HG03159 (cell line): Measurements from ENCODE around the gene TPRA1.

Experiments used
- ATAC-seq: cut with Tn5 transposase; IDR thresholded peaks from one replicate; pipeline ENCODE4 v1.9.1; 2021; ENCODE audit warnings: mild to moderate bottlenecking, moderate library complexity; ENCODE audit not compliant: unreplicated experiment

TPRA1 gene

DNA sequence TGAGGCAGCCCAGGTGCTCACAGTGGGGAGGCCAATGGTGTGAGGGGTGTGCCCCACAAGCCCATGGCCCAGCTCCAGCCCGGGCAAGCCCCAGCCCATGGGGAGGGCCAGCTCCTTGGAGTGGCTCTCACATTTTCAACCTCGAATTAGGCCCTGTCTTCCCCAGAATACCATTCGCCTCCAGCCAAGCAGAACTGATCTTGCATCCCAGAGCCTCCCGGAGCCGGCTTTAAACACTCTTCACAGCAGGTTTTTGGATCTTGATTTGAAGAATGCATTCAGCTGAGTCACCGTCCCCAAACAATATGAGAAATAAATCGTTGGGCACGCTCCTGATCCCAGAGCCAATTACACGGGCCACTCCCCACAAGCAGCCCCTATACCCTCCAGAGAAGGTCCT lies 23.7 kb downstream of the TPRA1 start:
- ATAC-seq: no peak

- no peak for ATAC-seq
Observed at GRCh38 chr3:127565711-127566110, 24.8 kb downstream of the TPRA1 start.

- no peak for ATAC-seq
Observed at GRCh38 chr3:127560051-127560787, 30.3 kb downstream of the TPRA1 start.

DNA sequence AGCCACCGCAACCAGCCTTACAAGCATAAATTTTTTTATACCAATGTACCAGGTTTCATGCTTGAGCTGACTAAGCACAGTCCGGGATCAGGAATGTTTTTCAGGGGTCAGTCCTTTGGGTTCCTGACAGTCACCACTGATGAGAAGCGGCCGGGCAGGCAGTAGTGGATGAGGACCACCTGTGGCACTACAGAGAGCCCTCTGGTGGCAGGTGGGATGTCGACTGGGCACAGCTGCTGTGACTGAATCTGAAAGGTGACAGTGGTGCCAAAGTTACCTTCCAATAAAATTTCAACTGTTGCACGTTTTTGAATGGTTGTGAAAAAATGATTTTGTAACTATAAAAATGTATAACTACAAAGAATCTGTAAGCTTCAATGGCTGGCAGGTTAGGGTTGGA lies 34.0 kb downstream of the TPRA1 start:
- ATAC-seq: no peak

GRCh38 chr3:127555108-127555507 lies 35.4 kb downstream of the TPRA1 start:
- no peak for ATAC-seq

DNA sequence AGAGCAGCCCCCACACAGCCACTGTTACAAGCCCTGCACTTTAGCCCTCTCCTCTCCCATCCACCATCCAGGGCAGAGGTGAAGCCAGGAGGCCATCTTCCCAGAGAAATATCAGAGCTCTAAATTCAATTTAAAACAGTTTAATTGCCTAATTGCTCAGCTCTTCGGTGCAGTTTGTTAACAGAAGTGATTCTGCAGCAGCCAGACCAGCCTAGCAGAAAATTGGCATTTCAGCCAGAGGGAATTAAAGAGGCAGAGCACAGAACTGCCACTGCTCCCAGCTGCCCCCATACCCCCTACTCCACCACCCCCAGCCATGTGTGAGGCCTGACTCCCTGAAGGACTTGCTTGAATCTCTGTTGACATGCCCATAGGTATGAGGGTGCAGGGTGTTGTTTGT lies 38.5 kb downstream of the TPRA1 start:
- ATAC-seq: no peak

GRCh38 chr3:127551178-127551577 lies 39.4 kb downstream of the TPRA1 start:
- no peak for ATAC-seq

GRCh38 chr3:127550468-127551157 lies 39.9 kb downstream of the TPRA1 start:
- ATAC-seq: no peak

DNA sequence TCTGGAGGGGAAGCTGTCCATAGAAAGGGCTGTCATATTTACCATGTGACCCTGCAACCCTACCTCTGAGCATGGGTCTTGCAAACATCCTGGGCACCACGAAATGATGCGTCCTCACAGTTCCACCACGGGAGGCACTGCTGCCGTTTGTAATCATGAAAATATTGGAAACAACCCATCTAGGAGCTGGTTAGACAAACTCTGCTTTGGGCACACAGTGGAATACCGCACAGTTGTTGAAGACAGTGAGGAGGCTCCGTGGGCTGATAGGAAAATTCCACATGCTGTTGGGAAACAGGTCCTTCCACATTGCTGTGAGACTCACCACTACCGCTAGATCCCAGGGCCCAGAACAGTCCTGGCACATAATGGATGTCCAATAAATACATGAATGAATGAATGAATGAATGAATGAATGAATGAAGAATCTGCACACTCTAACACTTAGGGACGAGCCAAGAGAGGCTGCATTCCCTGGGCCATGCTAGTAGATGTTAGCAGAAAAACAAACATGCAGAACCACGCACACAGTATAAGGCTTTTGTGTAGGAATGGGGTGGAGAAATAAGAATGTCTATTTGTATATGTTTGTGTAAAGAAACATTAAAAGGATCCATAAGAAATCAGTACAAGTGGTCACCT lies 40.6 kb downstream of the TPRA1 start:
- no peak for ATAC-seq

DNA sequence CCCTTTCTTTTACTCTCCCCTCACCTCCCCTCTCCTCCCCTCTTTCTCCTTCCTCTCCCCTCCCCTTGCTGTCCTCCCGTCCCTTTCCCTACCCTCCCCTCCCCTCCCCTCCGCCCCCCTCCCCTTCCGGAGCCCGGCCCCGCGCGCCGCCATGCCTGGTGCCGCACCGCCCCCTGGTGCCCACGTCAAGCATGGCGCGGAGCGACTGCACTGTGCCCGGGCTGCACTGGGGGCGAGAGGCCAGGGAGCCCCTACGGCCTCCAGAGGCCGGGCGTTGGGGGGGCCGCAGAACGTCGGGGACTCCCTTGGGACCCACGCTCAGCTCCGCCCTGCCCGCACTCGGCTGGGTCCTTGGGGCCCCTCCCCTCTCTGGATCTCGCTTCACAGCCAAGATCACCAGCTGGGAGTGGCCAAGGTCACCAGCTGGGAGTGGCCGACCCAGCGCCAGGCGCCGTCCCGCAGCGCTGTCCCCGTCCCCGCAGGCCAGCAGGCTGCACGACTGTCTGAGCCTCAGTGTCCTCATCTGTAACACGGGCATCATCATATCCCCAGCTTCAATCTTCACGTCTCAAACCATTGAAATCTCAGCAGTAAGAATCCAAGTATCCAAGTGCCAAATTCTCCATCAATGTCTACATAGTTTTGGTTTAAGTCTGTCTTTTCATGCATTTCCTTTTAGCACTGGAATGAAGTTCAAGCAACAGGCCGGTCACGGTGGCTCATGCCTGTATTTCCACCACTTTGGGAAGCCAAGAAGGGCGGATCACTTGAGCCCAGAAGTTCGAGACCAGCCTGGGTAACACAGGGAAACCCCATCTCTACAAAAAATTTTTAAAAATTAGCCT lies 42.5 kb downstream of the TPRA1 start:
- ATAC-seq: peak; percentile 76

DNA sequence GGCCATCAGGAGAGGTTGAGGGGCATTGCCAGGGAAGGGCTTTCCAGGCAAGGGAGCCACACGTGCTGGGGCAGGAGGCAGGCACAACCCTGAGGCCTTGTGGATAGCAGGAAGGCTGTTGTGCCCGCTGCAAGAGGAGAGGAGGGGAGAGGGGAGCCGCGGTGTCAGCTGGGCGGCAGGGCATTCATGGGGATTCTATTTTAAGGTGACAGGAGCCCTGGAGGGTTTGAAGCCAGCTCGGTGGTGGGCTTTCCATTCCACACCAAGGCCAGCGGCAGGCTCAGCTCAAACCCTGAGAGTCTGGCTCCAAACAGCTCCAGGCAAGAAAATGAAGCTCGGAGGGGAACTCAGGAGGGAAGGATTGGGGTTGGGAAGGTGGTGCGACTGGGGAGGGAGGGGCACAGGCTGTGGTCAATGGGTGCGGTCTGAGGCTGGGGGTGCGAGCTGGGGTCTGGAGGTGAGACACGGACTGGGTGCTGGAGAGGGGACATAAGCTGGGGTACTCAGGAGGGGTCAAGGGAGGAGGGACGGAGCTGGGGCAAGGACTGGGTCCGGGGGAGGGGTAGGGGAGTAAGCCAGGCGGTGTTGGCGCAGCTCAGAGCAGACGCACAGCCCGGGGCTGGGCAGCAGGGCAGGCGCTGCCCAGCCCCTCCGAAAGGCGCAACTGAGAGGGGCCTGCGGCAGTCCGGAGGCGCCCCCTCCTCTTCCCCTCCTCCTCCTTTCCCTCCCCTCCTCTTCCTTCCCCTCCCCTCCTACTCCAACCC lies 43.4 kb downstream of the TPRA1 start:
- no peak for ATAC-seq

- no peak for ATAC-seq
Observed at GRCh38 chr3:127546554-127546953, 44.0 kb downstream of the TPRA1 start.

DNA sequence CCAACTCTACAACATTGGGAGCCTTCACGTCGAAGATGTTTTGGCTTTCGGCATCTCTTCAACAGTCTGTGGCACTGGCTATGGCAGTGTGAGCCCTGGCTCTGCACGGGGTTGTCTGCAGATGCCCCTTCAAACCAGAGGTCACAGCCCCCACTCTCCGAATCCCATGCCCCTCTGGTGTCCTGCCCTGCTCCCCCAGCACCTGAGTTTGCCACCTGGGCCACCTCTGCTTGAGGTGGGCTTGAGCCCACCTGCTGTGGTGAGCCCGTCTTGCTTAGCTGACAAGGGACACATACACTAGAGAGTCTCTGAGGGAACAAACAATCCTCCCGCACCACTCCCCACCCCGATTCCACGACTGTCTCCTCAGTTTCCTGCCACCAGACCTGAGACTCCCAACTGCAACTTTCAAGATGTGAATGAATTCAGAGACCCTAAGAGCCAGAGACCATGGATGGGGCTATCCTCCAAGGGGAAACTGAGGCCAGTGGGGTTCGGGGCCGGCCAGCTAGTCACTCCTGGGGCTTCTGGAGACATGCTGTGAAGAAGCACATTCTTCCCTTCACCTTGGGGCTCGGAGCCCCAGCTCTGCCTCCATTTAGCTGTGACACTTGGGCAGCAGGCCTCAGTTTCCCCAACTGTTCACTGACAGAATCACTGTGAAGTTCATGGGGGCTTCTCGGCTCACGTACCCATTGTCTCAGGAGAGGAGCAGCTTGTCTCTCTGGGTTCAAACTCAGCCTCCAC lies 44.6 kb downstream of the TPRA1 start:
- no peak for ATAC-seq

- no peak for ATAC-seq
Observed at GRCh38 chr3:127545216-127545615, 45.3 kb downstream of the TPRA1 start.

DNA sequence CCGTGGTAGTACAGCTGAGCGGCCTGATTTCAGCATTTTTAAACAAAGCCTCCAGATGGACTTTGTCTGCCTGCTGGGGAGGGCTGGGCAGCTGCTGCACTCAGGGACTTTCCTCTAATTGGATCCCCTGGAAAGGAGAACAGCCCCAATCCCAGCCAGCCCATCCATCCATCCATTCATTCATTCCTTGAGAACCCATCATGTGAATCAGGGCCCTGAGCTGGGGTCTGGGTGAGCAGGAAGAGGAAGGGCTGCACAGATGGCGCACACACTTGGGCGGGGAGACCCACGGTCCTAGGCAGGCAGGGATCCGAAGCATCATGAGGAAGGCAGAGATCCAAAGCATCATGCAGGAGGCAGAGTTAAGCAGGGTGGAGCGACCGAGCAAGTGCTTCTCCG lies 45.7 kb downstream of the TPRA1 start:
- no peak for ATAC-seq

DNA sequence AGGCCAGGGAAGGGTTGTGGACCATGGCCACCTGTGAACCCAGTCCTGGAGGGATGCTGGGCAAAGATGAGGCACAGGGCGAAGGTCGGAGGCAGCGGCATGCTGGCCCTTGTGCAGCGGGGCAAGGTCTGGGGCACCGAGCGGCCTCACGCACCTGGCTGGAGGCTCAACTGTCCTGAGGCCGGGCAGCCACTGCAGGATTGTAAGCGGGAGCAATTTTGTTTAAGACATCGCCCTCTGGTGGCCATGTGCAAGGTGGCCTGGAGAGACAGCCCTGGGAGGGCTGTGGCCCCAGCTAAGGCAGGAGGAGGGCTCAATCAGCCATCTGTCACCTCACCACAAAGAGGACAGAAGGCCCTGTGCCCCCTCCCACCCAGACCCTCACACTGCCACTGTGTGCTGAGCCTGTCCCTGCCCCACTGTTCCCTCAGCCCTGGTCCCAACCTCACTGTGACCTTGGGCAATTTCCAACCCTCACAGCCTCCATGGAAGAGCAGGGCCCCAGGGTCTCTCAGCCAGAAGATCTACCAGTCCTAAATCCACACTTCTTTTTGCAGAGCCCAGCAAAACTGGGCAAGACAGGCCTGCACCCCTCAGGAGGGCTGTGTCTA lies 46.2 kb downstream of the TPRA1 start:
- ATAC-seq: no peak

GRCh38 chr3:127543441-127543840 lies 47.1 kb downstream of the TPRA1 start:
- ATAC-seq: no peak

- no peak for ATAC-seq
Observed at GRCh38 chr3:127542441-127542952, 48.0 kb downstream of the TPRA1 start.

DNA sequence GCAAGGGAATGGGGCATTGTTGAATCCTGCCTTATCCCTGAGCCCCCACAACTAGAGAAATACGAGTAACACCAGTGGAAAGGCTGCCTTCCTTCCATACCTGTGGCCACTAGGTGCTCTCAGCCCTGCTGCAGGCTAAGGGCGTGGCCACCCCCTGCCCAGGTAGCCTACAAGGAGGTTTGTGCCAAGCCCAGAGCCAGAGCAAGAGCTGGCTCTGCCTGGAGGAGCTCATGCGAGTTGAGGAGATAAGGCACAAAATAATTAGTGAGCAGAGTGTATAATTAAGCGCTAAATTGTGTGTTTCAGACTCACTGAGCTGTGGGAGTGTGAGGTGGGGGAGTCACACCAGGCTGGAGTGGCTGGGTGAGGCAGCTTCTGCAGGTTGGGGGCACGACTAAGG lies 49.2 kb downstream of the TPRA1 start:
- ATAC-seq: no peak
